ENCODE results near the gene PPP2R2B. TPM values are rescaled to one million over a fixed set of nuclear protein-coding genes. Genes with fewer than 3 reads are reported as not detected.

The PPP2R2B gene
- polyA plus RNA-seq, 2 of the 4 experiments (the other 2 are of a cell fraction): not detected

GRCh38 chr5:146582051-146582596 lies 296.4 kb downstream of the PPP2R2B start:
- TF ChIP-seq RAD21 (conservative IDR thresholded peaks at IDR 0.05 in 1 of 2, IDR thresholded peaks at IDR 0.05 in 1 of 2) (no peak), EP300 (IDR thresholded peaks at IDR 0.05) (no peak), CHD2 (IDR thresholded peaks at IDR 0.05; ENCODE audit: low read length, partially characterized antibody) (no peak), KDM5A (IDR thresholded peaks at IDR 0.05) (no peak)
- ChIA-PET POLR2A (no interaction called here), CTCF (interaction anchor here (1.6 kb wide), 1 partner anchor 384 kb away, joined by 4 read pairs; no protein-coding TSS in a partner anchor)
- H3K9me3 ChIP-seq: no peaks in the 10 kb centered on the region
- ATAC-seq: no peak
- no peak overlapping the region for H3K4me3 ChIP-seq
- H3K4me2 ChIP-seq: no peak overlapping the region
- no peak overlapping the region for H3K27ac ChIP-seq
- no peaks in the 10 kb centered on the region for H3K4me1 ChIP-seq
- no peak for DNase-seq (ENCODE audit: low read depth in 1 of 2, low spot score in 1 of 2)
- no peak for FAIRE-seq

DNA sequence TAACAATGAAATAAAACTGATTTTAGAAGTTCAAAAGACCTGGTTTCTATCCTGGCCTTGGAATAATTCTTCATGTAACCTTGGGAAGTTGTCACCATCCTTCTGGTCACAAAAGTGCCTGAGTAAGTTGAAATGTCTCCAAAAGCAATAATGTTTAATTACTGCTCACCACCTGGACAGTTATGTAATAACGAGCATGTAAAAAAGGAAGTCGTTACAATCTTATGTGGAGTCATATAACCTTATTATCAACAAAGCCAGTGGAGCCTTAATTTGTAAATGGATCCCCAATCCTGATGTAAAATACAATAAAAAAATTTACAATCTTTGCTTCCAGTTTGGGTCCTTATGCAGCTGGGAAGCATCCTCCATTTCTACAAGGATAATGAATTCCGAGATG lies 298.3 kb downstream of the PPP2R2B start:
- ATAC-seq (no peak), FAIRE-seq (no peak), DNase-seq (ENCODE audit: low read depth in 1 of 2, low spot score in 1 of 2) (no peak)
- Histone ChIP-seq H3K27ac (no peak overlapping the region), H3K4me2 (no peak overlapping the region), H3K4me3 (no peak overlapping the region), H3K4me1 (no peaks in the 10 kb centered on the region), H3K9me3 (no peaks in the 10 kb centered on the region)
- POLR2A ChIA-PET: no interaction called here
- 3% methylated on average over 3 of the region's 3 CpGs for WGBS (ENCODE audit: missing lambda C conversion rate)
- no peak for TF ChIP-seq GATA3 (IDR thresholded peaks at IDR 0.05; ENCODE audit: borderline replicate concordance)
- no peak for TF ChIP-seq USF2 (IDR thresholded peaks at IDR 0.05)
- TF ChIP-seq CBX2 (IDR thresholded peaks at IDR 0.05; ENCODE audit: borderline replicate concordance, low read depth): no peak
- TF ChIP-seq, protein P1, sequence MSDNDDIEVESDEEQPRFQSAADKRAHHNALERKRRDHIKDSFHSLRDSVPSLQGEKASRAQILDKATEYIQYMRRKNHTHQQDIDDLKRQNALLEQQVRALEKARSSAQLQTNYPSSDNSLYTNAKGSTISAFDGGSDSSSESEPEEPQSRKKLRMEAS (IDR thresholded peaks at IDR 0.05): no peak
- no peak for TF ChIP-seq POLR2A (IDR thresholded peaks at IDR 0.05; ENCODE audit: low read length)
- no peak for TF ChIP-seq ZFP36 (IDR thresholded peaks at IDR 0.05; ENCODE audit: borderline replicate concordance, partially characterized antibody)
- no peak for TF ChIP-seq RCOR1 (IDR thresholded peaks at IDR 0.05; ENCODE audit: low read depth, low read length)
- TF ChIP-seq, protein P2, sequence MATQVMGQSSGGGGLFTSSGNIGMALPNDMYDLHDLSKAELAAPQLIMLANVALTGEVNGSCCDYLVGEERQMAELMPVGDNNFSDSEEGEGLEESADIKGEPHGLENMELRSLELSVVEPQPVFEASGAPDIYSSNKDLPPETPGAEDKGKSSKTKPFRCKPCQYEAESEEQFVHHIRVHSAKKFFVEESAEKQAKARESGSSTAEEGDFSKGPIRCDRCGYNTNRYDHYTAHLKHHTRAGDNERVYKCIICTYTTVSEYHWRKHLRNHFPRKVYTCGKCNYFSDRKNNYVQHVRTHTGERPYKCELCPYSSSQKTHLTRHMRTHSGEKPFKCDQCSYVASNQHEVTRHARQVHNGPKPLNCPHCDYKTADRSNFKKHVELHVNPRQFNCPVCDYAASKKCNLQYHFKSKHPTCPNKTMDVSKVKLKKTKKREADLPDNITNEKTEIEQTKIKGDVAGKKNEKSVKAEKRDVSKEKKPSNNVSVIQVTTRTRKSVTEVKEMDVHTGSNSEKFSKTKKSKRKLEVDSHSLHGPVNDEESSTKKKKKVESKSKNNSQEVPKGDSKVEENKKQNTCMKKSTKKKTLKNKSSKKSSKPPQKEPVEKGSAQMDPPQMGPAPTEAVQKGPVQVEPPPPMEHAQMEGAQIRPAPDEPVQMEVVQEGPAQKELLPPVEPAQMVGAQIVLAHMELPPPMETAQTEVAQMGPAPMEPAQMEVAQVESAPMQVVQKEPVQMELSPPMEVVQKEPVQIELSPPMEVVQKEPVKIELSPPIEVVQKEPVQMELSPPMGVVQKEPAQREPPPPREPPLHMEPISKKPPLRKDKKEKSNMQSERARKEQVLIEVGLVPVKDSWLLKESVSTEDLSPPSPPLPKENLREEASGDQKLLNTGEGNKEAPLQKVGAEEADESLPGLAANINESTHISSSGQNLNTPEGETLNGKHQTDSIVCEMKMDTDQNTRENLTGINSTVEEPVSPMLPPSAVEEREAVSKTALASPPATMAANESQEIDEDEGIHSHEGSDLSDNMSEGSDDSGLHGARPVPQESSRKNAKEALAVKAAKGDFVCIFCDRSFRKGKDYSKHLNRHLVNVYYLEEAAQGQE (IDR thresholded peaks at IDR 0.05): no peak
- no peak for TF ChIP-seq EHMT2 (IDR thresholded peaks at IDR 0.05; ENCODE audit: low read depth)
- TF ChIP-seq TFCP2L1 (CRISPR knock-in tag; IDR thresholded peaks at IDR 0.05): no peak
- TF ChIP-seq SMC3 (IDR thresholded peaks at IDR 0.05): no peak
- no peak for TF ChIP-seq EP300 (IDR thresholded peaks at IDR 0.05)
- no peak for TF ChIP-seq RFX5 (IDR thresholded peaks at IDR 0.05)
- no peak for TF ChIP-seq SREBF2 (IDR thresholded peaks at IDR 0.05)
- no peak for TF ChIP-seq RARB (CRISPR knock-in tag; IDR thresholded peaks at IDR 0.05)
- no peak for TF ChIP-seq CEBPB (IDR thresholded peaks at IDR 0.05)
- TF ChIP-seq ATOH8 (CRISPR knock-in tag; IDR thresholded peaks at IDR 0.05; ENCODE audit: low read depth): no peak
- no peak for TF ChIP-seq KDM1A (IDR thresholded peaks at IDR 0.05; ENCODE audit: low read depth)
- no peak for TF ChIP-seq ZNF302 (CRISPR knock-in tag; IDR thresholded peaks at IDR 0.05)
- no peak for TF ChIP-seq ELK1 (IDR thresholded peaks at IDR 0.05; ENCODE audit: low read depth, low read length)
- CTCF ChIA-PET: interaction anchor here (0.9 kb wide), 1 partner anchor 46 kb away, joined by 4 read pairs; no protein-coding TSS in a partner anchor
